HG03064 (cell line): Measurements from ENCODE around the gene PARK7.
"Not testable (repeated sequence)": the region's sequence is repeated elsewhere in the genome, so short reads cannot be mapped to it uniquely, and the experiment has no call there.

Experiments
- ATAC-seq: cut with Tn5 transposase; IDR thresholded peaks from one replicate; pipeline ENCODE4 v1.9.1; 2021; ENCODE audit warnings: low read depth; ENCODE audit not compliant: unreplicated experiment

PARK7 gene

DNA sequence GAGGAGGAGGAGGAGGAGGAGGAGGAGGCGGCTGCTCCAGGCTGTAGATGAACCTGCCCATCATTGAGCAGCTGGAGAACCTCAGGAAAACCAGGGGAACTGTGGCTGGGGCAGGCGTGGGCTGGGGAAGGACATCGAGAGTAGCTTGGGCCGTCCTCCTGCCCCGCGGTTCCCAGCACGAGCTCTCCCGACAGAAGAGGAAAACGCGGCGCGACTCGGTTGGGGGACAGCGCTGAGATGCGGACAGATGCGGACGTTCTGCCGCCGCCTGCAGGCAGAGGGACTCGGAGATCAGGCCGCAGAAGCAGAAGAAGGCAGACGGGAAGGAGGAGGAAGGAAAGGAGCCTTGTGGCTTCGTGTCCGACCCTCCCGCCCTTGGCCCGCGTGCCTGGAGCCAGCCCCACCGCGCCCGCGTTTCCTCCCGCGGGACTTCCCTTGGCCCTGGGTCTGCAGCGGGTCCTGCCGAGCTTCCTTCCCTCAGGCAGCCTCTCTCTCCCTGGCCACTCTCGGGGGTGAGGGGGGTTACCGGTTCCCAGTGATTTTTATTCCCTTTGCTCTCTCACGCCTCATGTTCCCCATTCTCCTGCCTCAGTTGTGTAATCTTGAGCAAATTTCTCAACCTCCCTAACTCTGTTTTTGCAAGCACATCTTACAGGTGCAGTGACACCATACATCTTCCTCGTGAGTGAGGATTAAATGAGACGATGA, 19.1 kb upstream of the PARK7 start:
- ATAC-seq: no peak

DNA sequence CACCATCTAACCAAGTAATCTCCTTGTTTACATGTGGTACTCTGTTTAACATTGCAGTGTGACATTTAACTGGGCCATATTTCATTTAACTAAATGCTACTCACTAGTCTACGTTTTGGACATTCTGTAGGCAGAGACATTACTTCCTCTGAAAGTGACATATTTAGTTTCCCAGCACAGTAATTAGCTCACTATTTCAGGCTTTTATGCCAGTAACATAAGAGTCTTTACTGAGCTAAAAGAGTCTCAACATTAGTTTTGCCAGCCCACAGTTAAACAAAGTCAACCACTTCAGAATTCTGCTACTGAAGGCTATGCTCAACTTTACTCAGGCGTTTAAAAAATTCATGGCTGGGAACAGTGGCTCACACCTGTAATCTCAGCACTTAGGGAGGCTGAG, 18.3 kb upstream of the PARK7 start:
- ATAC-seq: no peak

DNA sequence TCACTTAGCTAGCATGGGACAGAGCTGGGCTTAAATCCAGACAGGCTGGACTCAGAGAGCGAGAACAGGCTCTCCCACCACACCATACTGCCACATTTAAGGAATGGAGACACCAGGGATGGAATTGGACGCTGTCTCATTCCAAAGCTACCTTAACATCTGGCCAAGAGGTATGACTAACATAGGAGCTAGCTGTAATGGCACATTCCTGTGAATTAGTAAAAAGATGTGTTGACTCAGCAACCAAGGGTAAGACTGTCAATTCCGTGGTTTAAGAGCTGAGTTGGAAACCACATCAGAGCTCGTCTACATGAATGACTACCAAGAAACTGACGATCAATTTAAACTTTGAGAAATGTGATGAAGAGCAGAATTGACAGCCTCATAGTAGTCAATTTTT, 12.6 kb upstream of the PARK7 start:
- ATAC-seq: no peak

DNA sequence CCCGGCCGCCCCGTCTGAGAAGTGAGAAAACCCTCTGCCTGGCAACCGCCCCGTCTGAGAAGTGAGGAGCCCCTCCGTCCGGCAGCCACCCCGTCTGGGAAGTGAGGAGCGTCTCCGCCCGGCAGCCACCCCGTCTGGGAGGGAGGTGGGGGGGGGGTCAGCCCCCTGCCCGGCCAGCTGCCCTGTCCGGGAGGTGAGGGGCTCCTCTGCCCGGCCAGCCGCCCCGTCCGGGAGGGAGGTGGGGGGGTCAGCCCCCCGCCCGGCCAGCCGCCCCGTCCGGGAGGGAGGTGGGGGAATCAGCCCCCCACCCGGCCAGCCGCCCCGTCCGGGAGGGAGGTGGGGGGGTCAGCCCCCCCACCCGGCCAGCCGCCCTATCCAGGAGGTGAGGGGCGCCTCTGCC, 8.7 kb upstream of the PARK7 start:
- not testable (repeated sequence) for ATAC-seq

DNA sequence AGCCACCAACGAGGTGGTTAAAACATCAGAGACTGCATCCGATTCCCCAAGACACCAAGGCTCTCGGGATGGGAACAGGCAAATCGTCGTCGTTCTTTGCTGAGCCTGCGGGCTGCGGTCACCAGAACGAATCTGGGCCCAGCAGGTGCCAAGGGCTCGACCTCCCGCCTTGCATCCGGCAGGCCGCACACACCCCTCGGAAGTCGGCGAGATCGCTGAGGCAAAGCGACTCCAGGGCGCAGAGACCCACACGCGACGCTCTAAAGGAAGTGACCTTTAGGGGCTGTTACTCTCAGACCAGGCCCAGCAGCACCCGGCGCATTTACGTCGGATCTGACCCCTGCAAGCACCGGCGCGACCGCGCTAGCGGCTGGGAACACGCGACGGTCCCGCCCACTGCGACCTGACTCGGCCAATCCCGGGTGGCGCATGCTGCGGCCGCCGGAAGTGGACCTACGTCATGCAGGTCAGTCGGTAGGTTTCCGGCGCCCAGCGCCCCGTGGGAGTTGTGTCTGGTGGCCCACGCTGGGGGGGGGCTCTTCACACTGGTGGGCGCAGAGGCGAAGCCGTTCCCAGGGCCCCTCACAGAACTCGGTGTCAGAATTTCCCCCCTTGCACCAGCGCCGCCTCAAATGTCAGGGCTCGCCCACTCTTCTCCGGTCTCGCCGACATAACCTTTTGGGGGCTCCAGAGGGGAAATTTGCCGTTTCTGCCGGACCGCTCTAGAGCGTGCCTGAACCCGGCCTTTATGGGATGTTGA, 7.5 kb upstream of the PARK7 start:
- peak; percentile 89 for ATAC-seq

DNA sequence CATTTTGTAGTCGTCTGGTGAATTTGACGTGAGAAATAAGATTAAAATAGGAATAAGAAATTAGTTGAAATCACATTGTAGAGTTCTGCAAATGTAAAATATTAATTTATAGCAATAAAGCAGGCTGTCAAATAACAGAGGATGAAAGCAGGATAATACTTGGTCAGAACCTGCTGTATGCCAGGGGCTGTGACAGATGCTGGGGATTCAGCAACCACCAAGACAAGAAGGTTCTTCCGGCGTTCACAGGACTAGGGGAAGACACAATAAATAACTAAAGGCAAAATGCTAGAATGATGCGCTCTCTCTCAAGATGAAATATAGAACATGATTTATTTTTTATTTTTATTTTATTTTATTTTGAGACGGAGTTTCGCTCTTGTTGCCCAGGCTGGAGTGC, 6.8 kb upstream of the PARK7 start:
- no peak for ATAC-seq

DNA sequence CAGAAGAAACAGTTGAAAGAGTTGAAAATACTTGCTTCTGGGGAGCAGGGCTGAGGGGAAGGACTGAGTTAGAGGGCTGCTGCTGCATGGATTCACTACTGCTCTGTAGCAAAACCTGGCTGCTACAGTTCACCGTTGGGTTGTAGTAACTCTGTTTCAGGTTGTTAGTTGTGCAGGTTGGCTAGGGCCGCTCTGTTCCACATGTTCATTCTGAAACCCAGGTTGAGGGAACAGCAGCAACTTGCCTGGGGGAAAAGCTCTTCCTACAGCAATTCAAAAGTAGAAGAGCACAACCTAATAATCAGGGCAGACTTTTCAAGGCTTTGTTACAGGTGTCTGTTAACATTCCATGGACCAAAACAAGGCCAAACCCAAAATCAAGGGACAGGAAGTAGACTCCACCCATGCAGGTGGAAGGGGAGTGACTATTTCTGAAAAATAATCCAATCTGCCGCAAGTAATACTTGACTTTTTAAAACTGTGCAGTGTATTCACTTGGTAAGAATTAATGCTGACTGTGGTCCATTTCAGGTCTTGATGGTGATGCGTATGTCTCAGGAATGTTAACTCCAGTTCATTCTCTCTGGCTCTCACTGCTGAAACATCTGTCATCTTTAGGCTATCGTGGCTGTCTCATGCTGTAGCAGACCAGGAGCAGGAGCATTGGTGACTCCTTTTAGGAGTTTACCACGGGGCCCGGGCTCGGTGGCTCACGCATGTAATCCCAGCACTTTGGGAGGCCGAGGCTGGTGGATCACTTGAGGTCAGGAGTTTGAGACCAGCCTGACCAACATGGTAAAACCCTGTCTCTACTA, 5.1 kb upstream of the PARK7 start:
- no peak for ATAC-seq

DNA sequence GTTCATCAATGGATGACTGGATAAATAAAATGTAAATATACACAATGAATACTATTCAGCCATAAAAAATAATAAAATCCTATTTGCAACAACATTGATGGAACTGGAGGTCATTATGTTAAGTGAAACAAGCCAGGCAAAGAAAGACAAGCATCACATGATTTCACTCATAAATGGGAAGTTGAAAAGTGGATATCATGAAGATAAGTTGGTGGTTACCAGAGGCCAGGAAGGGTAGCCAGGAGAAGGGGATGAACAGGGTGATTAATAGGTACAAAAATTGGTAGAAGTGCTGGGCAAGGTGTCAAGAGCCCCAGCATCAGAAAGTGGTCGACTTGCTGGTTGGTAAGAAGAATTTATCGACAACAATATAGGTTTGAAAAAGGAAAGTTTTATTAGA, 1.3 kb upstream of the PARK7 start:
- ATAC-seq: no peak

DNA sequence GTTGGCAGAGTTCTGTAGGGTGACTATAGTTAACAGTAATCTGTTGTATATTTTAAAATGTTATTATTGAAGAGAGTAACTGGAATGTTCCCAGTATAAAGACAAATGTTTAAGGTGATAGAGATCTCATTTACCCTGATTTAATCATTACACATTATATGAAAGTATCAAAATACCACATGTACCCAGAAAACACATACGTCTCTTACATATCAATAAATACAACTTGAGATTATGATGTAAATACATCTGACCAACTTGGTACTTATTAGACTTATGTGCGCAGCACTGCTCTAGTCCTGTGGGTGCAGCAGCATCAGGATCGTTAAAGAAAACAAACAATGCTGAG, 670 bp upstream of the PARK7 start:
- ATAC-seq: no peak

DNA sequence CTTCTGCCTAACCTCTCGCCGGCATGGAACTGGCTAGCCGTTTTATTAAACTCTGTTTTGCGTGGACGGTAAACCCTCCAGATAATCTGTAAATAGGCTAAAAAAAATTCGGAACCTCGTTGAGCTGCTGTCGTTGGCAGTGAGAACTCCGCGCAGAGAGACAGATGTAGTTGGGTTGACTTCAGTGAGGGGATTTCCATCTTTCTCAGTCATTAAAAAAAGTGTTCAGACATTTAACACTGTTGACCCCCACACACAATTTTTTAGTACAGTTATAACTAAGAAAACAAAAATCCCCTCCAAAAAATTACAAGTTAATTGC, 464 bp downstream of the PARK7 start:
- ATAC-seq: peak; percentile 16

DNA sequence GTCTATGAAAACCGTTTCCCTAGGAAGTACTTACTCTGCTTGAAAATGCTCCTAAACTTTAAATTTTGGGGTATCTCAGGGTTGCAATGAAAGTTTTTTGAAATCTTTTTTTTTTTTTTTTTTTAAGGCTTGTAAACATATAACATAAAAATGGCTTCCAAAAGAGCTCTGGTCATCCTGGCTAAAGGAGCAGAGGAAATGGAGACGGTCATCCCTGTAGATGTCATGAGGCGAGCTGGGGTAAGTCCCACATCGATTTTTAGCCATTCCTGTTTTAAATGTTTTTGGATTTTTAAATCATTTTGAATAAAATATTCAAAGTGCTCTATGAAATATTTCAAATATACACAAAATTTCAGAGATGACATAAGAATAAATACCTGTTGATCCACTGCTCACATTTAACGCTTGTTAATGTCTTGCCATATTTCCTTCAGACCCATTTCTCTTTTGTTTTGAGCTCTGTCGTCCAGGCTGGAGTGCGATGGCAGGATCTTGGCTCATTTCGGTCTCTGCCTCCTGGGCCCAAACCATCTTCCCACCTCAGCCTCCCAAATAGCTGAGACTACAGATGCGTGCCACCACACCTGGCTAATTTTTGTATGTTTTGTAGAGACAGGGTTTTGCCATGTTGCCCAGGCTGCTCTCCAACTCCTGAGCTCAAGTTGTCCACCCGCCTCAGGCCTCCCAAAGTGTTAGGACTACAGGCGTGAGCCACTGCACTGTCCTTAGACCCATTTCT, 1.3 kb downstream of the PARK7 start:
- ATAC-seq: no peak

DNA sequence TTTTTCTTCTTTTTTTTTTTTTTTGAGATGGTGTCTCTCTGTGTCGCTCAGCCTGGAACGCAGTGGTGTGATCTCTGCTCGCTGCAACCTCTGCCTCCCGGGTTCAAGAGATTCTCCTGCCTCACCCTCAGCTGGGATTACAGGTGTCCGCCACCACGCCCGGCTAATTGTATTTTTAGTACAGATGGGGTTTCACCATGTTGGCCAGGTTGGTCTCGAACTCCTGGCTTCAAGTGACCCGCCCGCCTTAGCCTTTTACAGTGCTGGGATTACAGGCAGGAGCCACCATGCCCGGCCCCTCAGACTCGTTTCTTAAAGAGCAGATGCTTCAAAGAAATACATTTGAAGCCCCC, 1.8 kb downstream of the PARK7 start:
- not testable (repeated sequence) for ATAC-seq

DNA sequence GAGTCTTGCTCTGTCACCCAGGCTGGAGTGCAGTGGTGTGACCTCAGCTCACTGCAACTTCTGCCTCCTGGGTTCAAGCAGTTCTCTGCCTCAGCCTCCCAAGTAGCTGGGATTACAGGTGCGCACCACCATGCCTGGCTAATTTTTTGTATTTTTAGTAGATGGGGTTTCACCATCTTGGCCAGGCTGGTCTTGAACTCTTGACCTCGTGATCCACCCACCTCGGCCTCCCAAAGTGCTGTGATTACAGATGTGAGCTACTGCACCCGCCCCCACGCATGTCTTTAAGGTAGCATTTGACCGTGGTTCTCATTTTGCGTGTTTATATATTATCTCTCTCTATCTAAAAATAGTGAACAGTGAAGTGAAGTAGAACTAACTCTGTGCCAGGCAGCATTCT, 2.3 kb downstream of the PARK7 start:
- ATAC-seq: not testable (repeated sequence)

DNA sequence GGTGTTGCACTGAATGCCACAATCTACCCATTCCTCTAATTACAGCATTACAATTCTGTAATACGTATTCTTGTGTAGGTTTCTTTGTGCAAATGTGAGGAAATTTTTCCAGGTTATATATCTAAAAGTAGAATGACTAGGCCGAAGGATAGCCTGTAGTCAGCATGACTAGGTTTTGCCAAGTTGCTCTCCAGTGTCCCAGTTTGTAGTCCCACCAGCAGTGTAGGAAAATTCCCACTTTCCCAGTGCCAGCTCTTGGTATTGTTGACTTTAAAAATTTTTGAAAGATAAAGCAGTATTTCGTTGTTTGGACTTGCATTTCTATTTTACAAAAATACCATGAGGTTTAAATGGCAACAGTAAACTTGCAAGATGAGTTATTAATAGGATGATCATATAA, 3.0 kb downstream of the PARK7 start:
- no peak for ATAC-seq

DNA sequence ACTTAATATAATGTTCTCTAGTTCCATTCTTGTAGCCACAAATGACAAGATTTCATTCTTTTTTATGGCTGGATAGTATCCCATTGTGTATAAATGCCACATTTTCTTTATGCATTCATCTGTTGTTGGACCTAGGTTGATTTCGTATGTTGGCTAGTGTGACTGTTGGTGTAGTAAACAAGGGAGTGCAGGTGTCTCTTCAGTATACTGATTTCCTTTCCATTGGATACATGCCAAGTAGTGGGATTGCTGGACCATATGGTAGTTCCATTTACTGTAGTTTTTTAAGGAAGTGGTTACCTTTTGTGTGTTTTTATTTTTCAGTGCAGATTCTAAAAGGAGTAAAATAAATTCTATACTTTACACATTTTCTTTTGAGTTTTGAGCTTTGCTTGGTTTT, 5.7 kb downstream of the PARK7 start:
- ATAC-seq: no peak

DNA sequence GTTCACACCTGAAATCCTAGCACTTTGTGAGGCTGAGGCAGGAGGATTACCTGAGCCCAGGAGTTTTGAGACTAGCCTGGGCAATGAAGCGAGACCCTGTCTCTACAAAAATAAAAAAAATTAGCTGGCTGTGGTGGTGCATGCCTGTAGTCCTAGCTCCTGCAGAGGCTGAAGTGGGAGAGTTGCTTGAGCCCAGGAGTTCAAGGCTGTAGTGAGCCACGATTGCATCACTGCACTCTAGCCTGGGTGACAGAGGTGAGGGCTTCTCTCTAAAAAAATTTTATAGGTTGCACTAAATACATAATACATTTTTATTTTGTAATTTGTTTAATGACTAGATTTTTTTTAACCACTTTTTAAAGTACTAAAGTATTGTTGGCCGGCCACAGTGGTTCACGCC, 6.1 kb downstream of the PARK7 start:
- no peak for ATAC-seq

DNA sequence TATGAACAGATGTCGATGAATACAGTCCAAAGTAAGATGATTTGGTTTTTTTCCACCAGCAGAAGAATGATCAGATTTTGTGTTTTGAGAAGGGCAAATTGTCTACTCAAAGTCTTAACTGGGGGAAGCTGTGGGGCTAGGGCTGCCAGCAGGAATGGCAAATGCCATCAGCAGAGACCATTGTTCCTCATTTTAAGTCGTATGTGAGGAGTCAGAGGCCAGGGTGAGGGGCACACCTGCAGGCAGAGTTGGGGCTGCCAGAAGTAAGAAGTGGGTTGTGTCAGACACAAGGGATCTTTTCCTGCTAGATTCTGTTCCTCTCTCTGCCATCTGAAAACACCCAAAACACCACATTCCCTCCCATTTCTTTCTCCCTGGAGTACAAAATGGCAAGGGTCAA, 8.7 kb downstream of the PARK7 start:
- no peak for ATAC-seq

DNA sequence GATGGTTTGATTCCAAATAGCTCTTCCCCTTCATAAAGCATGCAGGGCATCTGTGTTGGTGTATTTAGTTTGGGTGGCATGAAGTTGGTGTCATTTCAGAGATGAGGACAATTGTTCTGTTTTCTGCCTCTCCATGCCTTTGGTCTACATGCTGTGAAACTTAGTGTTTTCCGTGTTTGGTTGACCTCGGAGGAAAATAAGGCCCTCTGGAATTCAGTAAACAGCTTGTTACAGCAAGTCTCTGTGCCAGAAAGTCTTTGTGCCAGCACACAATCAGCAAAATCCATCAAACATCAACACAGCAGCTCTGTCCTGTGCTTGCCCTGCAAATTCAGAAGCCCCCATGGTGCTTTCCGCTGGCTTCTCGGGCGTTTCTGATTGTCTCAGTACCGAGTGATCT, 9.5 kb downstream of the PARK7 start:
- no peak for ATAC-seq

DNA sequence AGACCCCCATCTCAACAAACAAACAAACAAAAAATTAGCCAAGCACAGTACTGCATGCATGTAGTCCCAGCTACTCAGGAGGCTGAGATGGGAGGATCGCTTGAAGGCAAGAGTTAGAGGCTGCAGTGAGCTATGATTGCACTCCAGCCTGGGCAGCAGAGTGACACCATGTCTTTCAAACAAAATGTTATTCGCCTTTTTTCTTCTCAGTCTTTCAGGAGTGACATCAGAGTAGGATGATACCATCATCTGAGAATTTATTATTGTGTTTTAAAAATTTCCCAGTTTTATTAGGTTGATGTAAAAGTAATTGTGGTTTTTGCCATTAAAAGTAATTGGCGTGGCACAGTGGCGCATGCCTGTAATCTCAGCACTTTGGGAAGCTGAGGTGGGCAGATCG, 10.8 kb downstream of the PARK7 start:
- ATAC-seq: no peak

DNA sequence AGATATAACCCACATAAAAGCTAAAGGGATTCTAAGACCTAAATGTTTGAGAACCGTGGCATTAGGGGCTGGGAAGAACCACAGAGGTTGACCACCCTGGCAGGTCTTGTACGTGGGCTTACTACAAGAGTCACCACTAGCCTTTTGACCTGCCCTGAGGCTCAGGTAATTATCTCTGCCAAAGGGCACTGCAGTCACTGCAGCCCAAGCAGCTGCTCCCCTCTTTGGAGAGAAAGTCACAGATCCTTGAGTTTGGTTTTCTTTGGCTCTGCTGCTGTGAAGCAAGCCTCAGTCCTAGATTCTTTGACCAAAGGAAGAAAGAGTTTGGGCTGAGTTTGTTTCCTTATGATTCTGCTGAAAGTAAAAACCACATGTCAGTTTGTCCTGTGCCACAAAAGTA, 11.6 kb downstream of the PARK7 start:
- no peak for ATAC-seq

DNA sequence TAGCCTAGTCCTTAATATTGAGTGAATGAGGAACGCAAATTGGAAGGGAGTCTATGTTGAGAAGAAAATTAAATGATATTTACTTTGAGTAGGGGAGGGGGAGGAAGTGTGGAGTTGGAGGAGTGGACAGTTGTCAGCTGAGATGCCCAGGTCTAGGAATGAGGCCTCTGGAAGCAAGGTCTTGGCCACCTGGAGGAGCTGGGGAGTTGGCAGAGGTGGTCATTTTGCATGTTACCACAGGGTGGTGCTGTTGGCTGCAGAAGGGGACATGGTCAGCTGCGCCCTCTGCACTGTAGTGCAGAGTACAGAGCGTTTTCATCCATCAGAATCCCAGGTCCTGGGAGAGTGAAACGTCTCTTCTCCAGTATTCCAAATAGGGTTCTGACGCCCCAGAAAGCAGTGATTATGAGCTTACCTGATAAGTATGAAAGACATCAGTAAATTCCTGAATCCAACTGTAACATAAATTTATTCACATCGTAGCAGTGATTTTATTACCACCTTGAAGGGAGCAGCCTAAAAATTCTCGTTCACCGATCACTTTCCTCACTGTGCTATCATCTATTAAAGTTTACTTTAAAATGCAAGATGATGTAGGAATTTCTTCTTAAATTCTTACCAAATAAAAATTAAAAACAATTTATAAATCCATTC, 13.8 kb downstream of the PARK7 start:
- ATAC-seq: no peak
